Dermis blood vessel endothelial cell (primary cell): ENCODE results near the gene KANSL1. TPM values are rescaled to one million over a fixed set of nuclear protein-coding genes. Genes with fewer than 3 reads are reported as not detected.
"Not testable (repeated sequence)": the region's sequence is repeated elsewhere in the genome, so short reads cannot be mapped to it uniquely, and the experiment has no call there.

Experiments used
- DNase-seq: peaks from one replicate; pipeline ENCODE4 v3.0.0; 2010
- total RNA-seq: library from RNA; depleted of rRNA; stranded (reverse); fragments of >200 nt; gene quantifications from 2 replicates; pipeline ENCODE4 v1.2.3, GENCODE V29; 2014

The KANSL1 gene
- total RNA-seq, 1 donor from 2014 or later: 87.0 TPM

GRCh38 chr17:46192439-46193150 lies 634 bp downstream of the KANSL1 start:
- DNase-seq: peak; percentile 73

- DNase-seq: no peak
Observed at GRCh38 chr17:46192189-46192438, 1.1 kb downstream of the KANSL1 start.

GRCh38 chr17:46191322-46192188 lies 1.7 kb downstream of the KANSL1 start:
- DNase-seq: peak; percentile 64

- DNase-seq: peak; percentile 38
Observed at GRCh38 chr17:46190763-46191162, 2.5 kb downstream of the KANSL1 start.

- DNase-seq: peak; percentile 69
Observed at GRCh38 chr17:46186827-46187235, 6.4 kb downstream of the KANSL1 start.

- no peak for DNase-seq
Observed at GRCh38 chr17:46184696-46185095, 8.5 kb downstream of the KANSL1 start.

GRCh38 chr17:46183383-46183782 lies 9.8 kb downstream of the KANSL1 start:
- DNase-seq: not testable (repeated sequence)

GRCh38 chr17:46182961-46183360 lies 10.3 kb downstream of the KANSL1 start:
- DNase-seq: no peak

- DNase-seq: no peak
Observed at GRCh38 chr17:46181940-46182339, 11.3 kb downstream of the KANSL1 start.

- not testable (repeated sequence) for DNase-seq
Observed at GRCh38 chr17:46181316-46181715, 11.9 kb downstream of the KANSL1 start.

- DNase-seq: no peak
Observed at GRCh38 chr17:46180892-46181274, 12.3 kb downstream of the KANSL1 start.

GRCh38 chr17:46180185-46180891 lies 12.9 kb downstream of the KANSL1 start:
- not testable (repeated sequence) for DNase-seq

- no peak for DNase-seq
Observed at GRCh38 chr17:46179375-46179999, 13.7 kb downstream of the KANSL1 start.

- no peak for DNase-seq
Observed at GRCh38 chr17:46178550-46179214, 14.5 kb downstream of the KANSL1 start.

- DNase-seq: no peak
Observed at GRCh38 chr17:46176975-46177374, 16.3 kb downstream of the KANSL1 start.

- peak; percentile 57 for DNase-seq
Observed at GRCh38 chr17:46175891-46176290, 17.3 kb downstream of the KANSL1 start.

- DNase-seq: no peak
Observed at GRCh38 chr17:46173153-46173552, 20.1 kb downstream of the KANSL1 start.

GRCh38 chr17:46171939-46172338 lies 21.3 kb downstream of the KANSL1 start:
- DNase-seq: peak; percentile 23

- DNase-seq: no peak
Observed at GRCh38 chr17:46170639-46171429, 22.4 kb downstream of the KANSL1 start.

GRCh38 chr17:46169913-46170638 lies 23.2 kb downstream of the KANSL1 start:
- no peak for DNase-seq
